Measurements from ENCODE around the gene RPS6KA3. TPM values are rescaled to one million over a fixed set of nuclear protein-coding genes. Genes with fewer than 3 reads are reported as not detected.

The RPS6KA3 gene
- total and polyA plus RNA-seq, 2 of the 8 experiments (the other 6 are each of a cell fraction or from before 2014, with no cell fraction given), result 7.1 to 13.0 TPM

DNA sequence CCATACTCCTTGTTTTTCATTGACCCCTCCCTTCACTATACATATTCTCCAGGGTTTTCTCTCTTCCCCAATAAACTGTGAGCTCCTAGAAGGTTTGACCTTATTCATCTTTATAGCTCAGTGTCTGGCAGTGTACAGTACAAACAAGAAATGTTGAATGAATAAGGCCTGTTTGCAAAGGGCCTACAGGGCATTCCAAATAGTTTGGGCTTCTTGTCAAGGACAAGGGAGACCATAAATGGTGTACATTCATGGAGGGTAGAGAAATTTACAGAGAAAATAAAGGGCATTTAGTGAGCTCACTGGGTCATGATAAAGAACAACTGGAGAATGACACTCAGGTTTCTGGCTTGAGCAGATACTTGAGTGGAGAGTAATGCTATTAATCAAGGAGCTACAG is 77.5 kb downstream of the RPS6KA3 start:
- H3K18ac ChIP-seq (ENCODE audit: extremely low read depth, low read length), result no peak overlapping the region
- H3K14ac ChIP-seq (ENCODE audit: insufficient read length), result no peak overlapping the region
- no peaks in the 10 kb centered on the region for H3K9me3 ChIP-seq (ENCODE audit: insufficient read depth in 2 of 2, low read depth in 1 of 2, low read length in 1 of 2)
- H2BK5ac ChIP-seq (ENCODE audit: low read depth, low read length), result no peak overlapping the region
- peaks cover 0 to 2% (median 0%) of the 10 kb centered on the region in 4 experiments; a peak in 1 of 8 replicates for H3K36me3 ChIP-seq (ENCODE audit: control insufficient read depth in 2 of 4, insufficient read depth in 4 of 4, low read length in 3 of 4)
- no peak overlapping the region for H2BK20ac ChIP-seq (ENCODE audit: low read length)
- FAIRE-seq (no peak), DNase-seq (ENCODE audit: low read depth in 1 of 2, low spot score in 2 of 2) (no peak)
- H3K4me2 ChIP-seq (ENCODE audit: insufficient read depth in 1 of 2, low read depth in 2 of 2, low read length in 2 of 2), result no peak overlapping the region
- no peak overlapping the region for H2AFZ ChIP-seq (ENCODE audit: low read length)
- no peak overlapping the region for H3K4me3 ChIP-seq (ENCODE audit: extremely low read depth in 1 of 4, insufficient read depth in 2 of 4, low read depth in 3 of 4, low read length in 4 of 4)
- H3K9ac ChIP-seq (replicated peaks in 1 of 4; ENCODE audit: extremely low read depth in 1 of 4, low read depth in 3 of 4, low read length in 3 of 4), result no peak overlapping the region
- H3K23ac ChIP-seq (ENCODE audit: insufficient read length), result no peak overlapping the region
- H3K27ac ChIP-seq (ENCODE audit: low read depth, low read length), result no peak overlapping the region
- H3K4ac ChIP-seq (replicated peaks; ENCODE audit: insufficient read length, low read depth, low read length), result no peak overlapping the region
- H2BK15ac ChIP-seq (ENCODE audit: low read length), result no peak overlapping the region
- H2BK120ac ChIP-seq (replicated peaks; ENCODE audit: low read depth, low read length), result no peak overlapping the region
- H4K91ac ChIP-seq (replicated peaks; ENCODE audit: insufficient read length, low read length), result no peak overlapping the region
- no peaks in the 10 kb centered on the region for H3K23me2 ChIP-seq (ENCODE audit: low read depth, low read length)
- CTCF ChIA-PET (ENCODE audit: partially characterized antibody), result no interaction called here
- POLR2A ChIA-PET (ENCODE audit: partially characterized antibody), result no interaction called here
- no peaks in the 10 kb centered on the region for H3K4me1 ChIP-seq (replicated peaks in 1 of 4; ENCODE audit: control insufficient read depth in 3 of 4, insufficient read depth in 4 of 4, low read length in 3 of 4)
- no peaks in the 10 kb centered on the region for H3K79me2 ChIP-seq (ENCODE audit: control insufficient read depth in 1 of 2, insufficient read depth in 2 of 2, low read length in 2 of 2)
- no peak overlapping the region for H4K8ac ChIP-seq (ENCODE audit: extremely low read depth, insufficient read depth, low read length)
- H2BK12ac ChIP-seq (ENCODE audit: low read depth, low read length), result no peak overlapping the region
- H4K5ac ChIP-seq (ENCODE audit: insufficient read length, low read depth, low read length), result no peak overlapping the region
- no peak overlapping the region for H2AK5ac ChIP-seq (ENCODE audit: low read depth, low read length)
- no peaks in the 10 kb centered on the region for H3K27me3 ChIP-seq (replicated peaks in 1 of 4; ENCODE audit: control insufficient read depth in 3 of 4, extremely low read depth in 1 of 4, insufficient read depth in 3 of 4, low read length in 3 of 4)
- H3K56ac ChIP-seq (replicated peaks; ENCODE audit: insufficient read length, low read depth, low read length), result no peak overlapping the region
- no peaks in the 10 kb centered on the region for H3K79me1 ChIP-seq (ENCODE audit: low read depth, low read length)
- H4K20me1 ChIP-seq (replicated peaks in 1 of 2; ENCODE audit: control insufficient read depth in 1 of 2, insufficient read depth in 2 of 2, low read length in 2 of 2), result no peaks in the 10 kb centered on the region
- TF ChIP-seq SP1 (IDR thresholded peaks at IDR 0.05; ENCODE audit: low read depth, low read length), result no peak
- no peak for TF ChIP-seq GABPA (IDR thresholded peaks at IDR 0.05; ENCODE audit: borderline replicate concordance, insufficient read depth, low read length)
- TF ChIP-seq TBP (IDR thresholded peaks at IDR 0.05; ENCODE audit: low read depth, low read length), result no peak
- TF ChIP-seq USF2 (IDR thresholded peaks at IDR 0.05; ENCODE audit: low read length), result no peak
- no peak for TF ChIP-seq EZH2 (IDR thresholded peaks at IDR 0.05; ENCODE audit: low read depth, low read length, severe bottlenecking)
- no peak for TF ChIP-seq ATF2 (IDR thresholded peaks at IDR 0.05; ENCODE audit: low read length)
- no peak for TF ChIP-seq BACH1 (IDR thresholded peaks at IDR 0.05; ENCODE audit: low read length)
- no peak for TF ChIP-seq RXRA (IDR thresholded peaks at IDR 0.05; ENCODE audit: insufficient read depth, low read depth, low read length)
- TF ChIP-seq TCF12 (IDR thresholded peaks at IDR 0.05; ENCODE audit: low read depth, low read length), result no peak
- no peak for TF ChIP-seq RAD21 (IDR thresholded peaks at IDR 0.05 in 1 of 2, conservative IDR thresholded peaks at IDR 0.05 in 1 of 2; ENCODE audit: low read depth in 2 of 2, low read length in 2 of 2)
- no peak for TF ChIP-seq SAP30 (IDR thresholded peaks at IDR 0.05; ENCODE audit: insufficient read depth, insufficient replicate concordance, low read length)
- TF ChIP-seq POU5F1 (IDR thresholded peaks at IDR 0.05; ENCODE audit: low read depth, low read length), result no peak
- TF ChIP-seq GTF2F1 (IDR thresholded peaks at IDR 0.05; ENCODE audit: borderline replicate concordance, low read depth, low read length), result no peak
